ENCODE measurements around the gene MRPL37.

MRPL37 gene

DNA sequence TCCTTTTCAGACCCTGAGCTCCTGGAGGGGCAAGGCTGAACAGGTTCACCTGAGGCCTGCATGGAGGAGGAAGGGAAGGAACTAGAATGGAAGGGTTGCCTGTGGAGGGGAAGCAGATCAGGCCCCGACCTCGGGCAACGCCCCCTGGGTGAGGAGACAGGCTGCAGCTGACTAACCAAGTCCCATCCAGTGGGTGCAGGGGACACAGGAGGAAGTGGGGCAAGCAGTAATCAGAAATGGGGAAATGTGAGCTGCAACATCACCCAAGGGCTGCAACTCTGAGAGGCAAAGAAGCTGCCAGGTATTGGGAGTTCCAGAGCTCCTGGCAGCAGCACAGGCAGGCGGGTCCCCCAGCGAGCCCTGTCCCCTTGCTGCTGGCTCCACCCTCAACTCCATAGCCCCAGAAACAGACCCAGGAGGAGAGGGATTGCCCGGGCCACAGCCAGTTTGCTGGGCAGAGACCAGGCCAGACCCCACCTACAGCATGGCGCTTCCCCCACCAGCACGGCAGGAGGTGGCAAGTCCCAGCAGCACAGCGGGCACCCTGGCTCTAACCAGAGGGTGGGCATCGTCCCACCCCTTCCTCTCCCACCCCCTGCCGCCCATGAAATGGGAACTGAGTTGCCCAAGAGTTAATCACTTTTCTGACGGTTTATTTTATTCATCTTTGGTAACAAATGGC, 38.5 kb downstream of the MRPL37 start:
- in situ Hi-C loops (cut with MboI; ENCODE audit: low sequenced_read_pairs) = no loop called here

- in situ Hi-C loops (cut with MboI; ENCODE audit: low sequenced_read_pairs) = no loop called here
These were observed 39.0 kb downstream of the MRPL37 start for GRCh38 chr1:54239035-54239383.

DNA sequence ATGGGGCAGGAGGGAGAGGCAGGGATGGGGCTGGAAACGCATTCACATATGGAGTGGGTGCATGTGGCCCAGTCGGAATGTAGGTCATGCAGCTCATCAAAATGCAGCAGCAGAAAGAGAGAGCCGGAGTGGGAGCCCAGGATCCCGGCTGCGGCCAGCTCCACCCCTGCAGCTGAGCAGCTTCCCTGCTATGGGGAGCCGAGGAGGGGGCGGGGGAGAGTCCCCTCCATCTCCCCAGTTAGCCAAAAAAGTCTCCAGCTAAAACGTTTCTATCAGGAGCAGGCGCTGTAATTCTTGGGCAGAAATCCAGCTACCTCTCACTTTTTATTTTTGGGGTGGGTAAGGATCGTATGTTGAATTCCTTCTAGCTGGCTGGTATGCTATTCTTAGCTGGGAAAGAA, 39.7 kb downstream of the MRPL37 start:
- in situ Hi-C loops (cut with MboI; ENCODE audit: low sequenced_read_pairs) = no loop called here

GRCh38 chr1:54240741-54241335, 40.9 kb downstream of the MRPL37 start:
- in situ Hi-C loops (cut with MboI; ENCODE audit: low sequenced_read_pairs) = no loop called here

- in situ Hi-C loops (cut with MboI; ENCODE audit: low sequenced_read_pairs) = no loop called here
These were observed 41.4 kb downstream of the MRPL37 start for GRCh38 chr1:54241364-54241763.

GRCh38 chr1:54243022-54243421, 43.1 kb downstream of the MRPL37 start:
- in situ Hi-C loops (cut with MboI; ENCODE audit: low sequenced_read_pairs) = no loop called here

DNA sequence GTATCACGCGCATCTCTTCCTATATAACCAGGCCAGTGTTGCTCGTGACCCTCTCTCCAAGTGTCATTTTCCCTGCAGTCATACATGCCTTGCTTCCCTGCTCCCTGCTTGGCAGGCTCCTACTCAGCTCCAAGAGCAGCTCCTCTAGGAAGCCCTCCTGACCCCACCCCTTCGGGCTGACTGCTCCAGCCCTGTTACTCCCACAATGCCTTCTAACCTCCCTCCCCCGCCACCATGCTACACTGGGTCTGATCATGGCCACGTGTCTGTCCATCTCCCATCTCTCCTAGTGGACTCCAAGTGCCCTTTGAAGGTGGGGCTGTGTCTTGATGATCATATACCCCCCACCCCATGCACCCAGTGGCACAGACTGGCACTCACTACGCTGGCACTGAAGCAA, 44.7 kb downstream of the MRPL37 start:
- in situ Hi-C loops (cut with MboI; ENCODE audit: low sequenced_read_pairs) = no loop called here

- in situ Hi-C loops (cut with MboI; ENCODE audit: low sequenced_read_pairs) = no loop called here
These were observed 45.5 kb downstream of the MRPL37 start for GRCh38 chr1:54245501-54245900.

- in situ Hi-C loops (cut with MboI; ENCODE audit: low sequenced_read_pairs) = no loop called here
These were observed 46.3 kb downstream of the MRPL37 start for GRCh38 chr1:54246116-54246721.

- in situ Hi-C loops (cut with MboI; ENCODE audit: low sequenced_read_pairs) = no loop called here
These were observed 48.0 kb downstream of the MRPL37 start for GRCh38 chr1:54247863-54248515.

DNA sequence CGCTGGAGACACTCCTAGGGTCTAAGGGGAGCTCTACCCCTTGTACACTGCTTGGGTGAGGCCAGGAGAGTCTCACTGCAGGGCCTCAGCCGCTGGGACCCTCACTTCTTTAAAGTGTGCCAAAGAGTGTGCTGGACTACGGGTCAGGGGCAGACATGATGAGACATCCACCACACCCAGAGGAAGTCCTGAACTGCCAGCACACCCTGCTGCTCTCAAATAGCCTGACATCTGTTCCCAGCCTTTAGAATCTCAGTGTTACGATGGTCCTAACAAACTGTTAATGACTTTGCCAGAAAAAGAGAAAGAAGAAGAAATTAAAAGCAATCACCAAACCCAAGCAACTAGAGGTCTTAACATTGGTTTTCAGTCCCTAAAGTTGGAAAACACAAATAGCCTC, 49.0 kb downstream of the MRPL37 start:
- in situ Hi-C loops (cut with MboI; ENCODE audit: low sequenced_read_pairs) = no loop called here

GRCh38 chr1:54249819-54250435, 50.0 kb downstream of the MRPL37 start:
- in situ Hi-C loops (cut with MboI; ENCODE audit: low sequenced_read_pairs) = no loop called here

DNA sequence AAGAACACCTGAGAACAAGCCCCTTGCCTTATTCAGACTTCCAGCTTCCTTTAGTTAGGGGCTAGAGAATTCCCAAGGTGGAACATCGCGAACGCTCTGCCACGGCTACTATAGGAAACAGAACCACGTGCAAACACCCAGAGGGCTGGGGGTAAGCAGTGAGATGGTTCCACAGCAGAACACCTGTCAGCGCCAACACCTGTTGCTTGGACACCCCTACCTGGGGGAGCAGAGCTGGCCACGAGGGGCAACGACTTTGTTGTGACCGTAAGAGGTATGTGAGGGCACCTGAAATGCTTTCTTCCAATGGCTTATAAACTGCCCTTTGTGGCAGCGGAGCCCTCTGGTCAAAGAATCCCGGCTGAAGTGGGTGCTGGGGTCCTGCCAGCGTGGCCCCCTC, 50.7 kb downstream of the MRPL37 start:
- in situ Hi-C loops (cut with MboI; ENCODE audit: low sequenced_read_pairs) = no loop called here

DNA sequence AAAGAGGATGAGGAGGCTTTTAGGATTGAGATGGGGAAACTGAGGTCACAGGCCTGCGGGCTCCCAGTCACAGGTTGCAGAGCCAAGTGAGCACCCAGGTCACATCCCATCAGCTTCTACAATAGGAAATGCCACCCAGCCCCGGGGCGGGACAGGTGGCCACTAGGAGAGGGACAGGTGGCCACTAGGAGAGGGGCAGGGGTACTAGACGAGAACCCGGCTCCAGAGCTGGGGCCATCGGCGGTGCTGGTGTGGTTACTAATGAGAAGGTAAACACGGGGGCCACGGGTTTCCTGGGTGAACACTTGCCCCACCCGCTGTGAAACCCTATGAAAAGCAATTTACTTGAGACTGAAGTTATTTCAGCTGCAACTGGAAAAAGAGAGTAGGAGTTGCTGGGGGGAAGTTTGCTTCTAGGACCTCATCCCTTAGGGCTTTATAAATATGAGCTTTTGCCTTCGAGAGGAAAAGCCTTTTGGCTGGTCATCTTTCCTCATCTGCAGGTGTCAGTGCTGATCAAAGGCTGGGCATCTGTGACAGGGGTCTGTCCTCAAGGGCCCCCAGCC, 52.5 kb downstream of the MRPL37 start:
- in situ Hi-C loops (cut with MboI; ENCODE audit: low sequenced_read_pairs) = no loop called here

DNA sequence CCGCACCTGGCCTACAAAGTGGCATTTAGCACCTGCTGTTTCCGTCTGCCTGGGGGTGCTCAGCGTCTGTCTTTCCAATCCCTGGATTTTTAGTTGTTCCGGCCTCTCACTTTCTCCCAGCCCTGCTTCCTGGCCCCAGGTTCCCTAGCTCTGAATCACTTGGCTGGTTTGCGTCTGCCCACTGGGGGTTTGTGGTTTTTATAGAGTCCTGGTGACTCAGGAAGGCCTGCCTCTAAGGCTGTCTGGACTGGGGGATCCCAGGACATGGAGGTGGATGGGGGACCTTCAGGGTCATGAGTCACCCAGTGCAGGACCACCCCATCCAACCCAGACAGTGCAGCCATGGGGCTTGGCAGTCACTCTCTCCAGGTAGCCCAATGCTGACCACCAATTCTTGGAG, 53.5 kb downstream of the MRPL37 start:
- in situ Hi-C loops (cut with MboI; ENCODE audit: low sequenced_read_pairs) = no loop called here

- in situ Hi-C loops (cut with MboI; ENCODE audit: low sequenced_read_pairs) = no loop called here
These were observed 54.1 kb downstream of the MRPL37 start for GRCh38 chr1:54254055-54254454.

DNA sequence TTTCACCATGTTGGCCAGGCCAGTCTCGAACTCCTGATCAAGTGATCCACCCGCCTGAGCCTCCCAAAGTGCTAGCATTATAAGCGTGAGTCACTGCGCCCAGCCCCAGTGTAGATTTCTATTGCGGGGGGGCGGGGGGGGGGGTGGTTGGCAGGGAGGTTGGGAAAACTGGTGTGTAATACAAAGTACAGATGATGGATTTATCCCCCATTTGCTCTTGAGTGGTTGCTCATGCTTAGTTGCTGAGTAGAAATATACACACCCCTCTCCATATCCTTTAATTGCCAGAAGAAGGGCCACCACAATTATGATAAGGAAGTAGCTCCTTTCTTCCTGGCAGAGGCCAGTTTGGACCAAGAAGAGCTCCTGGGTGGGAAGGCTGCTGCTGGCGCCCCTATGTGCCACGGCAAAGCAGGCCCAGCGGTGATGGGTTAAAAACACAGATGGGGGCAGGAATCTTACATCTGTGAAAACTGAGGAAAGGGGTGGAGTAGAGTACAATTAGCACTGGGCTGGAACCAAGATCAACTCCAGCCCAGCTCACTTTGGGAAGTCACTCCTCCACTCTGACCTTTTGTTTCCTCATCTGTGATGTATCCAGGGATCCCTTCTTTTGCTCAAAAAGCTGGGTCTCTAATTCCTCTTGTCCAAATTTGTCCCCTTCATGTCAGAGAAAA, 55.2 kb downstream of the MRPL37 start:
- in situ Hi-C loops (cut with MboI; ENCODE audit: low sequenced_read_pairs) = no loop called here

DNA sequence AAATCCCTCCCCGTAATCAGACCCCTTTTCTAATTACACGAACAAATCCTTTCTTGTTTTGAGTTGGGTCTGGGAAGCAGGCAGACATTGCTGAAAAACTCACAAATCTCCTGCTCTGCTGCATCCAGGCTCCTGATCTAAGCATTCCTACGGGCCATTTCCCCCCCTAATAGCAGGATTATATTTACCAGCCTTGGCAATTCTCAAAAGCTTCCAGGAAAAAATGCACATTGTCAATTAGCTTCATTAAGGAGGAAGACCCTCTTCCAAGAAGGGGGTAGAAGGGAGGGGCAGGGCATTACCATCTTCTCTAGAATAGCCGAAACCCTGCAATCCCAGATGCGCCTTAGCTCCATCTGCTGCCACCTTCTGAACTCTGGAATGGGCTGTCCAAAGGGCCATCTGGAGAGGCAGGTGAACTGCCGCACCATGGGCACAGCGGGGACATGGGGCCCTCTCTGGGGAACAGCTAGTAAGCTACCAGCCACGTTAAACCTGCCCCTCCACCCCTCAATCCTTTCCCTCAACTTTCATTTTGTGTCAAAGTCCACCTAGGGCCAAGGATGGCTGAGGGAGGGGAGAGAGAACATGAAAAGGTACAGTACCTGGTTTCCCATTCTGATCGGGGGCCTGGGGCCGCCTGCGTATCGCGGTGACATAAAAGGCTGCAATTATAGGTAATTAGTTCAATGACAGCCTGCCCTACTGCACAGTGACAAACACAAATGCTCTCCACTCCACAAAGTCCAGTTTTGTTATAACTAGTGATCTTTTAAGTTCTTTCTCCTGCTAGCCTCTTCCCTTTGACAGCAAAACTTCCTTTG, 56.8 kb downstream of the MRPL37 start:
- in situ Hi-C loops (cut with MboI; ENCODE audit: low sequenced_read_pairs) = no loop called here

DNA sequence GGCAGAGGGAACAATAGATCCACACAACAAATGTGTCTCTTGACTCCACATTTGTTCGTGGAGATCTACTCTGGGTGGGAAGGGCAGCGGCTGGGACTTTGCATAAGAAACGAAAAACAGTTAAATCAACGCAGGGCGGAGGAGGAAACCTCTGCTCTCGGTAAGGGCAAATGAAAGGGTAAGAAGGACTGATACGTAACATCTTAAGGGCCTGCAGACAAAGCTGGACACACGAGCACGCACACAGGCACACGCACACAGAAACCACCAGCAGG, 57.3 kb downstream of the MRPL37 start:
- in situ Hi-C loops (cut with MboI; ENCODE audit: low sequenced_read_pairs) = no loop called here

GRCh38 chr1:54257876-54258275, 57.9 kb downstream of the MRPL37 start:
- in situ Hi-C loops (cut with MboI; ENCODE audit: low sequenced_read_pairs) = no loop called here
